Stimulated activated CD4-positive, alpha-beta T cell treated with anti-CD3 and anti-CD28 coated beads, Interleukin-1b, Interleukin-23, amount 100 ng/mL, for 48 hours (primary cell): ENCODE data around the gene AGAP1.

Experiments
- DNase-seq: peaks from one replicate; pipeline ENCODE4 v3.0.0-alpha.2; 2020

Gene AGAP1

GRCh38 chr2:235493775-235494715 lies at the start of gene AGAP1:
AGAP1 (plus strand) TSS chr2:235494043.
- DNase-seq, result no peak

DNA sequence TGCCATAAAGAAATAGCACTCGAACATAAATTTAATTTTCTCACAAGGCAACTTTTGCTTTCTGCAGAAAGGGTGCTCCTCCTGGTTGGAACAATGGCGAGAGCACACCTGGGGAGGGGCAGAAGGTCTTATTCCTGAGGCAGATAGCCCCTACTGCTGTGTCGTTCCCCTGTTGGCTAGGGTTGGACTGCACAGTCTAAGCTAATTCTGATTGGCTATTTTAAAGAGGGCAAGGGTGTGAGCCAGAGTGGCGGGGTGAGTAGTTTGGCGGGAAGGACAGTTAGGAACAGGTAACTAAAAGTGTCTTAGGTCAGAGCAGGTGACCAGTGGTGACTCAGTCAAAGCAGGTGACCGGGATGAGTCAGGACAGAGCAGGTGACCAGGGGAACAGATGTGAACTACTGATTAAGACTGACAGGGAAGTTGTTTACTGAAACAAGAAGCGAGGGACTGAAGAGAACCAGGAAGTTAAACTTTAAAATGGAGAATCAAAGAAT lies 49.7 kb upstream of the AGAP1 start:
- no peak for DNase-seq

DNA sequence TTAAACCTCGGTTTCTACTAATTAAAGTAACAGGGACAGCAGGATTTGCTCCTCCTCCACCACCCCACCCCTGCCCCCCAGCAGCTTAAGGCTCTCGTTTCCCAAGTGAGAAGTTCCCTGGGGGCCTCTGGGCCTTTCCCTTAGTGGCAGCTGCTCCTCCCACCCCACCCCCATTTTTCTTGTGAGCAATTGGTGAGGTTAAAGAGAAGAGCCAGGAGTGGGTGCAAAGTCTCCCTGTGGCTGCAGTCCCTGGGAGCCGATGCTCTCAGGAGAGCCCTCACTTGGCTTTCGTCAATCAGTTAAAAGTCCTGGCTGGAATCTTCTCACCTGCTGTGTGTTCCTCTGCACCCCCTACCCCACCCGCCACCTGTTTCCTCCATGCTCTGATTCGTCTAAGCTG lies 48.7 kb upstream of the AGAP1 start:
- DNase-seq, result no peak

- DNase-seq, result no peak
Observed at GRCh38 chr2:235446082-235446481, 47.8 kb upstream of the AGAP1 start.

GRCh38 chr2:235447210-235447609 lies 46.6 kb upstream of the AGAP1 start:
- no peak for DNase-seq

DNA sequence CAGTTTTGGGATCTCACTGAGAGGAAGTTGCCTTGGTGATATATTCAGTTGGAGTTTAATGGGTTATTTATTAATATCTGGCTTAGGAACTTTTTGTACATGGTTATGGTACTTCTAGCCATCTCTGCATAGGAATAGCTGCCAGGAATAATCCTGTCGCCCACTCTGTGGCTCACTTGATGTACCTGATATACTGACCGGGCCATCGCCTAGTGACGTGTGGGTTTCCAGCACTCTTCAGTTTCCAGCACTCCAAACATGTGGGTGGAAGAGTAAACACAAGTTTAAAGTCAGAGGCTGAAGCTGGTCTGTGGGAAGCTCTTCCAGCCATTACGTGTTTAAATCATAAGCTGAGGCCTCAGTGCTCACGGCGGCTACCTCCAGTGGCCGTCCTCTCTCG lies 44.3 kb upstream of the AGAP1 start:
- DNase-seq, result no peak

GRCh38 chr2:235453605-235454151 lies 40.2 kb upstream of the AGAP1 start:
- DNase-seq, result no peak

DNA sequence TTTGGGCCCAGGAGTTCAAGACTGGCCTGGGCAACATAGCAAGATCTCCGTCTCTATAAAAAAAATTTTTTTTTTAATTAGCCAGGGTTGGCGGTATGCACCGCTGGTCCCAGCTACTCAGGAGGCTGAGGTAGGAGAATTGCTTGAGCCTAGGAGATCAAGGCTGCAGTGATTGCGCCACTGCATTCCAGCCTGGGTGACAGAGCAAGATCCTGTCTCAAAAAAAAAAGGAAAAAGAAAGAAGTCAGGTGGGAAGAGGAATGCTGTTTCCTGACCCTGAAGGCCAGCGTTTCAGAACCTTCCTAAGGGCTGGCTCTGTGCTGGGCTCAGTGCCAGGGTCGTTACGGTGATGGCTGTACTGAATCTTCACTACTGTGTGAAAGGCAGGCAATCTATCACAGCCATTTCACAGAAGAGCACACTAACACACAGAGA lies 35.0 kb upstream of the AGAP1 start:
- DNase-seq, result no peak

DNA sequence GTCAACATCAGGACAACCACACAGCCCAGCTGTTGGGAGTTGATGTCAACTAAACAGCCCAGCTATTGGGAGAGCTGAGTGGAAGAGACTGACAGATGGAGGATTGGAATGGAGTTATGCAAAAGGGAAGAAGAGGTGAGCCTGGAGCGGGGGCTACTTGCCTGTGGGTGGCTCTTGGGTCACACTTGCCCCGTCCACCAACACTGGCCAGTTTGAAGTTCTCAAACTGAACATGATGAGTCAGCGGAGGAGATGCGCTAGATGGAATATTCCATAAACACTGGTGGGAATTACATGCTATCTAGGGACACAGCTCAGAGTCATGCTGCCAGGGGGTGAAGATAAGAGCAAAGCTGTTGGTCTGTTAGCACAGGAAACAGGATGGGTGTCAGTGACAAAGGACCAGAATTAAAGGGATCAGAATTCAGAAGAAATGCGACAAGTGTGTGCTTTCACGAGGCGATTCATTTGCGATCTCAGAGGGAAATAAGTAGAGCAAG lies 33.2 kb upstream of the AGAP1 start:
- DNase-seq, result no peak

DNA sequence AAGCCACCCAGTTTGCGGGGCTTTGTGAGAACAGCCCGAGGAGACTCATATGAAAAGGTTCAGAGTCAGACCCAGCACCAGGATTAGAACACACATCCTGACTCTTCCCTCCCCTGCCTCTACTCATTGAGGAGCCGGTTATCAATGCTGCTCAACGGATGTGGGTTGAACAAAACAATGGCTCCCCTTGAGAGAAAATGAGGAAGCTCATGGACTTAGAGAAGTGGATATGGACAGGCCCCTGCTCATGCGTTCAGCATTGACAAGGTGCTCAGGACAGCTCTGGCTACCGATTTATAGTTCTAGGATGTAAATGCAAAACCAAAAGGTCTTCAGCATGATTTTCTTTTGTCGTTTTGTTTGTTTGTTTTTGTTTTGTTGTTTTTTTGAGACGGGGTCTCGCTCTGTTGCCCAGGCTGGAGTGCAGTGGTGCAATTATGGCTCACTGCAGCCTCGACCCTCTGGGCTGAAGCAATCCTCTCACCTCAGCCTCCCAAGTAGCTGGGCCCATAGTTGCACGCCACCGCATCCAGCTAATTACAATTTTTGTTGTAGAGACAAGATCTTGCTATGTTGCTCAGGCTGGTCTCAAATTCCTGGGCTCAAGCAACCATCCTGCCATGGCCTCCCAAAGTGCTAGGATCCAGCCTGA lies 32.0 kb upstream of the AGAP1 start:
- DNase-seq, result no peak

GRCh38 chr2:235462415-235462790 lies 31.4 kb upstream of the AGAP1 start:
- no peak for DNase-seq

DNA sequence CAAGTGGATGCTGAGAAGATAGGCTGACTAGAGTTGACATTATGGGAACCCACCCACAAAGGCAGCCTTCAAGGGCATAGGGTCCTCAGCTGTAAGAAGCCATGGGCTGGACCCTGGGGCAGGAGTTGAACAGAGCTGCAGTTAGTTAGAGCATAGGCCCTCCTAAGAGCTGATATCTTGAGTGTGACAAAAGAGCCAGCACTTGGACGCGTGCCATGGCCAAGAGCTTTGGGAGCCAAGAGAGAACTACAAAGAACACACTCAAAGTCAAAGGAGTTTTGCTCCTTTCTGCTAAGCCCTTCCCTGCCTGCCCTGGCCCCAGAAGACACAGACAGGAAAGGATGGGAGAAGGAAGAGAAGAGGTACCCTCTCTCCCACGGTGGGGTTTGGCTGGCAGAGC lies 29.9 kb upstream of the AGAP1 start:
- DNase-seq, result no peak

DNA sequence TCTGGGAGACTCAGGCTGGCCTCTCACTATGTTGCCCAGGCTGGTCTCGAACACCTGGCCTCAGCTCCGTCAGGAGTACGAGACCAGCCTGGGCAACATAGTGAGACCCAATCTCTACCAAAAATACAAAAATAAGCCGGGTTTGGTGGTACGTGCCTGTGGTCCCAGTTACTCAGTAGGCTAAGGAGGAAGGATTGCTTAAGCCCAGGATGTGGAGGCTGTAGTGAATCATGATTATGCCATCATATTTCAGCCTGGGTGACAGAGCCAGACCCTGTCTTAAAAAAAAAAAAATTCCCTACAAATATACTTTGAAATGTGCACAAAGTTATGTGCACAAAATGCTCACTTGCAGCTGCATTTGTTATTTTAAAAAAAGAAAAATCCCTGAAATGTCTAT lies 26.3 kb upstream of the AGAP1 start:
- DNase-seq, result no peak

- no peak for DNase-seq
Observed at GRCh38 chr2:235468978-235469655, 24.7 kb upstream of the AGAP1 start.

DNA sequence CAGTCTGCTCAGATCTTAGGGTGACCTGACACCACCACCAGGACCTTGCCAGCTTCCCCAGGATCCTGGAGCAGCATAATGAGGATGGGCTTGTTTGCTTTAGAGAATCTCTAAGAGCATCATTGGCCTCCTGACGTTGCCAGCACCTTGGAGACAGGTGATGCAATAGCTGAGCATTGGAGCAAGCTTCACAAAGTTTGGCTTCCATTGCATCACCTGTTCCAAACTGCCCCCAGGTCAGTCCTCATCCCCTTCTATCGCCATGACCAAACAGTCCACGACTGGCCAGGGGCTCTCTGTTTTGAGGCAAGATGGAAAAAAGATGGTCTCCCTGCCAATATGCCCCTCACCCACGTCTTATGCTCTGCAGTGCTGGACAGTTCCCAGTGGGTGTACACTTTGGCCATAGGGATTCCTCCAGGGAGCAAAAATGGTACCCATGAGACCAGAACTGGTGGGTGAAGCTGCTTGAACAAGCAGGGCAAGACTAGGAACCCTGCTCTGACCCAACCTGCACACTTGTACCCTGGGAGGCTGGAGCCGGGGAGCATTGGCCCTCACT lies 22.6 kb upstream of the AGAP1 start:
- no peak for DNase-seq

DNA sequence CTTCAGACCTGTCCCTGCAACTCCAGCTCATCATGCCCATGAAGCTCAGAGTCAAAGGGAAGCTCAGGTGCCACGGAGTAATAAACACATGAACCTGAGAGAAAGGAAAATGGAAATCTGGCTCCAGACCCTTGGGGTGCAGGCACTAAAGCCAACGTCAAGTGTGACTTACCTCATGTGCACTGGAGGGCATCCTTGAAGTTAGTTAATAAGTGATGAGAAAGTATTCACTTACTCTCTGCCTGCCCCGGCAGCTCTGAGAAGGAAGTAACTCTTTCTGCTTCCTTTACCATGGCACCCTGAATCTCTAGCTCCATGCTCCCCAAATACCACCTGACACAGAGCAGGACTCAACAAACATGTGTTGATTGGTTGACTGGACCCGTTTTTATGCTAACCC lies 21.4 kb upstream of the AGAP1 start:
- DNase-seq, result no peak

- DNase-seq, result no peak
Observed at GRCh38 chr2:235478609-235479008, 15.2 kb upstream of the AGAP1 start.

- no peak for DNase-seq
Observed at GRCh38 chr2:235479604-235480003, 14.2 kb upstream of the AGAP1 start.

DNA sequence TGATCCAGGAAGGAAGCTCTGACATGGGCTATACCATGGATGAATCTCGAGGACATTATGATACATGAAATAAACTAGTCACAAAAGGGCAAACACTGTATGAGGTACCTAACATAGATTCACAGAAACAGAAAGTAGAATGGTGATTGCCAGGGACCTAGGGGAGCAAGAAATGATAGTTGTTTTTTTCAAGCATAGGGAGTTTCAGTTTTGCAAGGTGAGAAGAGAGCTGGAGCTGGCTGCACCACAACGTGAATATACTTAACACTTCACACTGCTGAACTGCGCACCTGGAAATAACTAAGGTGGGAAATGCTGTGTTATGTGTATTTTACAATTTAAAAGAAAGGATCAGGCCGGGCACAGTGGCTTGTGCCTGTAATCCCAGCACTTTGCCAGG lies 13.2 kb upstream of the AGAP1 start:
- no peak for DNase-seq

GRCh38 chr2:235483313-235483712 lies 10.5 kb upstream of the AGAP1 start:
- no peak for DNase-seq

DNA sequence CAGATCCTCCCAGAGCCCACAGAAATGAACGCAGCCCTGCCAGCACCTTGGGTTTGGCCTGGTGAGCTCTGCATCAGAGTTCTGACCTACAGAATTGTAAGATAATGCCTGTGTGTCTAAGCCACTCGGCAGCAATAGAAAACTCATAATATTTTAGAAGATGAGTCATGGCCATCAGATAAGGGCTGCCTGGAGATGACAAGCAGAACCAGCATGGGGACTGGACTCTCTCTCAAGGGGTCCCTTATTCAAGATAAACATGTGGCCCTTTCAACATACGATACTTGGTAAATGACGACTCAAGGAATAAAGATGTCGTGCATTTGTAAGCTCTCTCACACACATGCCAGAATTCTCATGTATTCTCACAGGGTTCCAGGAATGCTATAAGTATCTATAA lies 8.5 kb upstream of the AGAP1 start:
- DNase-seq, result no peak

DNA sequence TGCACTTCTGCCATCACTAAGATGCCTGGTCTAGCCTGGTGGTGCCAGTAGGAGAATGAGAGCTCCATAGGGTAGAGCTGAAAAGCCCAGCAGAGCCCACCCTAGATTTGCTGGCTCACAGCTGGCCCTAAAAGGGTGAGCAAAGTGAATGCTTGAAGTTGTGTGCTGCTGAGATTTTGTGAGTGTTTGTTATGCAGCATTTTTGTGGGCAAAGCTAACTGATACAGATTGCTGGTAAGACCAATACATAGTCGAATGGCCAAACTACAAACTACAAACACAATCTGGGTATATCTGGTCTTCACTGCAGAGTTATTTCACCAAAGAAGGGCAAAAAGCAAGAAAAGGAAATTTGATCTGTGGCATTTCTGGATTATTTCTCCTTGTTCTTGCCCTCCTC lies 7.1 kb upstream of the AGAP1 start:
- no peak for DNase-seq

- DNase-seq, result no peak
Observed at GRCh38 chr2:235489897-235490296, 3.9 kb upstream of the AGAP1 start.
